T-helper 2 cell treated with Interferon-gamma antibody and Interleukin-4, amounts not matched to agents 5 μg/mL and 100 μg/mL, for 36 hours (primary cell): ENCODE measurements around the gene JAML.

Experiments
- DNase-seq: peaks from one replicate; pipeline ENCODE4 v3.0.0; 2021; ENCODE audit warnings: low spot score
- H3K27ac Mint-ChIP-seq: one replicate; pipeline ENCODE4 v1.8.0; 2021; ENCODE audit warnings: mild to moderate bottlenecking, mixed read lengths
- H3K27me3 Mint-ChIP-seq: one replicate; pipeline ENCODE4 v1.8.0; 2021; ENCODE audit warnings: low read depth, mixed read lengths
- H3K36me3 Mint-ChIP-seq: one replicate; pipeline ENCODE4 v1.8.0; 2021; ENCODE audit warnings: low read depth, mixed read lengths
- H3K4me1 Mint-ChIP-seq: one replicate; pipeline ENCODE4 v1.8.0; 2021; ENCODE audit warnings: low read depth, mixed read lengths
- H3K4me3 Mint-ChIP-seq: one replicate; pipeline ENCODE4 v1.8.0; 2022; ENCODE audit warnings: mild to moderate bottlenecking, moderate library complexity, mixed read lengths
- H3K9me3 Mint-ChIP-seq: one replicate; pipeline ENCODE4 v1.8.0; 2021; ENCODE audit warnings: mixed read lengths

The JAML gene

DNA sequence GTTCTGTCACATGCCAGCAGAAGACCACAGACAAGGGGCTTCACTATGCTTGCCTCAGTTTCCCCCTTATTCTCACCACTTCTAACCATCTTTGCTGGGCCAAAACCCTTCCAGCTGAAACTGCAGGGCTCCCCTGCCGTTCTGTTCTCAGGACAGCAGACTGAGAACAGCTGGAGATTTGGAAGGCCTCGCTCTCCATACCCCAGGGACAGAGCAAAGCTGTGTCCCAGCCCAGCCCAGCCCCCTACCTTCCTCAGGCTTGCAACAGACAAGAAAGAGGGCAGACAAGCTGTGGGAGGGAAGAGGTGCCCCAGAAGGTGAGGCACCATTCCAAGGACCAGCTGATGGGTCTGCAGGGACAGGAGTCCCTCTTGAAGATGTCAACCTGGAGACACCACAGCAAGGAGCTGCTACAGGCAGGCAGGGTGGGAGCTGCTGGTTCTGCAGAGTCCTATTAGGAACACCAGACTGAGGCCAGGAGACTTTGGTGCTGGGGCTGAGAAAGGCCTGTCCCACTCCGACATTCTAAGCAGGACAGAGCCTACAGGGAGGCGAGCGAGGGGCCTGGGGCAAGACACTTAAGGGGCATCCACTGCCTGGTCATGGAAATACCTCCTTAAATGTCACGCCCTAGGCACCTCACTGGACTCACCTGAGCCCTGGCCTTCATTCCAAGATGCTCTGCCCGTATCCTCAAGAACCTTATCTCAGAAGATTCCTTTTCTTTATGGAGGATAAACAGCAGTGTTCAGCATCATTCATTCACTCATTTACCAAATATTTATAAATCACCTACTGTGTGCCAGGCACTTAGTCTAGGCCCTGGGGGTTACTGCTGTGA, 55.3 kb downstream of the JAML start:
- H3K9me3 Mint-ChIP-seq, result no peaks in the 10 kb centered on the region
- H3K27me3 Mint-ChIP-seq, result peaks cover 6% of the 10 kb centered on the region
- peaks cover 2% of the 10 kb centered on the region for H3K4me1 Mint-ChIP-seq
- H3K27ac Mint-ChIP-seq, result no peak overlapping the region
- DNase-seq, result no peak
- H3K36me3 Mint-ChIP-seq, result no peaks in the 10 kb centered on the region
- no peak overlapping the region for H3K4me3 Mint-ChIP-seq

DNA sequence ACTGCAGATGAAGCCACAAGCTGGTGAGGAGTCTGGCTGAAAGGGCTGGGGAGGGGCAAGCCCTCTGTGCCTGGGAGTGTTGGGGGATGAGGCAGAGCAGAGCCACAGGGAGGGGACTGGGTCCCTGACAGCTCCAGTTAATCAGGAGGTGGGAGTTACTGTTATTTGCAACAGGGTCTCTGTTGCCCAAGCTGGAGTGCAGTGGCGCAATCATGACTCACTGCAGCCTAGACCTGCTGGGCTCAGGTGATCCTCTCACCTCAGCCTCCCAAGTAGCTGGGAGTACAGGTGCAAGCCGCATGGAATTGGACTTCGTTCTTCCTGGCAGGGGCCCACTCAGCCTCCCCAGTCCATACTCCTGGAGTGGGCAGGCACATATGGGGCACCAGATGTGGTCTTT, 56.1 kb downstream of the JAML start:
- H3K9me3 Mint-ChIP-seq, result no peaks in the 10 kb centered on the region
- no peak overlapping the region for H3K4me3 Mint-ChIP-seq
- no peak for DNase-seq
- H3K27ac Mint-ChIP-seq, result no peak overlapping the region
- peaks cover 2% of the 10 kb centered on the region for H3K4me1 Mint-ChIP-seq
- H3K27me3 Mint-ChIP-seq, result peaks cover 8% of the 10 kb centered on the region
- no peaks in the 10 kb centered on the region for H3K36me3 Mint-ChIP-seq

DNA sequence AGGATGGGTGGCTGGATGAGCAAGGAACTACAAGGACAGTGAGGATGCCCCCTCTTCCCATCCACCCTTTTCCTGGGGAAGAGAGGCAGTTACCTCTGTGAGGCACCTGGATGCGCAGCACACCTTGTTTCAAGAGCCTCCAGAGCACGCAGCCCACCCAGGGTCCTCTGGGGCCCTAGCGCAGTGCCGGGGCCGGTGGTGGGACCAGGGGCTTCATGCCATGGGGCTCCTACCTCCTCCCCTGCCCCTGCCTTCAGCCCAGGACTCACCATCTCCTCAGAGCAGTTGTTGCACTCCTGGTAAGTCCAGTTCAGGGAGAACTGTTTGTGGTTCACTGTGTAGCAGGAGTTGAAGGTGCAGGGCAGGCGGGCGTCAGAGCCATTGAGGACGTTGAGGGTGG, 56.5 kb downstream of the JAML start:
- DNase-seq, result no peak
- Mint-ChIP-seq H3K9me3 (no peaks in the 10 kb centered on the region), H3K36me3 (no peaks in the 10 kb centered on the region), H3K27me3 (peaks cover 11% of the 10 kb centered on the region), H3K27ac (no peak overlapping the region), H3K4me3 (no peak overlapping the region), H3K4me1 (peaks cover 2% of the 10 kb centered on the region)

DNA sequence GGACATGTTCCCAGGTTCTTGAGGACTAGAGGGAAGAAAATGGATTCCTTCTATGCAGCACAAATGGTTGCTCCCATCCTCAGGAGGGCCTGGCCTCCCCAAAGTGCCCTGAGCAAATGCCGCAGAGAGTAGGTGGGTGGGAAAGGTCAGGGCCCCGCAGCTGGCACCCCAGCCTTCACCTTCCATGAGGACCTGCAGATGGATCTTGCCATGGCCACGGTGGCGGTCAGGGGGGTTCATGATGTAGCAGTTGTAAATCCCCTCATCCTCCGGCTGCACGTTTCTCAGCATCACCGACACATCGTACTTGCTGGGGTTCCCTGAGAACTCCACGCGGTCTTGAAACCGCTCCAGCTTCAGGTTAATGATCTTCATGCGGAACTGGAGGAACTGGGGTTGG, 56.9 kb downstream of the JAML start:
- no peak overlapping the region for H3K27ac Mint-ChIP-seq
- no peak for DNase-seq
- H3K9me3 Mint-ChIP-seq, result no peaks in the 10 kb centered on the region
- peaks cover 14% of the 10 kb centered on the region for H3K27me3 Mint-ChIP-seq
- no peak overlapping the region for H3K4me3 Mint-ChIP-seq
- peaks cover 2% of the 10 kb centered on the region for H3K4me1 Mint-ChIP-seq
- H3K36me3 Mint-ChIP-seq, result no peaks in the 10 kb centered on the region

DNA sequence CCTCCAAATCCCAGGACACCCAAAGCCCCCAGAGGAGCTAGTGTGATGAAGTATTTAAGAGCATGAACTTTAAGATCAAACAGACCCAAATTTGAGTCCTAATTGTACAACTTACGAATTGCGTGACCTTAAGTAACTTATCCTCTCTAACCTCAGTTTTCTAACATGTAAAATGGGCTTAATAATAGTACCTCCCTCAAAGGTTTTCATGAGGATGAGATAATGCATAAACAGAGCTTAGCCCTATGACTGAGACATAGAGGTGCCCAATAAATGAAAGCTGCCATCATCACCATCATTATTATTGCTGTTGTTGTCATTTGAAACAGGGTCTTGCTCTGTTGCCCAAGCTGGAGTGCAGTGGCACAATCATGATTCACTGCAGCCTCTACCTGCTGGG, 57.6 kb downstream of the JAML start:
- no peaks in the 10 kb centered on the region for H3K9me3 Mint-ChIP-seq
- no peaks in the 10 kb centered on the region for H3K36me3 Mint-ChIP-seq
- no peak for DNase-seq
- peaks cover 2% of the 10 kb centered on the region for H3K4me1 Mint-ChIP-seq
- H3K27ac Mint-ChIP-seq, result no peak overlapping the region
- H3K27me3 Mint-ChIP-seq, result peaks cover 19% of the 10 kb centered on the region
- H3K4me3 Mint-ChIP-seq, result no peak overlapping the region

DNA sequence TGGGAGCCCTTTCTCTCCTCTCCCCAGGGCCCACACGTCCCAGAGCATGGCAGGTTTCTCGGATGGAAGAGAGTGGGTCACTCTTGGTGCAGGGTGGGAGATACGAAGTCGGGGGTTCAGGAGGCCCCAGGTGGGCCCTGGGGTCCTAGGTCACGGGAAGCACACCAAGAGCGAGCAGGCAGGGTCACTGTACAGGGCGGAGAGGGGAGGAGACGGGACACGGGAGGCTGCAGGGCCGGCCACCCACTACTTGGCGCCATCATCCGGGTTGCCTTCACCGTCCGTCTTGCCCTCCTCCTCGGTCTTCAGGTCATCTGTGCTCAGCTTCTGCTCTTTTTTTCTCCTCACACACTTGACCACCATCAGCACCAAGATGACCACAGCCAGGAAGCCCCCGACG, 58.2 kb downstream of the JAML start:
- Mint-ChIP-seq H3K27ac (no peak overlapping the region), H3K4me3 (no peak overlapping the region), H3K36me3 (no peaks in the 10 kb centered on the region), H3K4me1 (peaks cover under 1% of the 10 kb centered on the region), H3K9me3 (no peaks in the 10 kb centered on the region), H3K27me3 (peaks cover 19% of the 10 kb centered on the region)
- no peak for DNase-seq

DNA sequence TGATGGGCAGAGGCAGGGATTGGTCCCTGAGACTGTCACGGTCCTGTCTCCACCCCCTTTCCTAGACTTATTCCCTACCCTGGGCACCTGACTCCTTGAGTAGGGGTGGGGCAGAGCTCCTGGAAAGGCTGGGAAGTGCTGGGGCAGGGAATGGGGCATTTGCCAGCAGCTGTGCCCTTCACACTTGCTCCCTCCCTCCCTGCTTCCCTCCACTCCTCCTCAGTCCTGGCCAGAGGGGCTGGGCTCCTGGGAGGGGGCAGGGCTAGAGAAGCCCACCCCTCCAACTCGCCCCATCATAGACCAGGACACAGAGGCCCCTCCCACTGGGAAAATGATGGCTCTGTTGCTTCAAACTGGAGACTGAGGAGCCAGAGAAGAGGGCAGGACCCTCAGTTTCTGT, 59.9 kb downstream of the JAML start:
- Mint-ChIP-seq H3K4me1 (no peaks in the 10 kb centered on the region), H3K27me3 (peaks cover 22% of the 10 kb centered on the region), H3K9me3 (no peaks in the 10 kb centered on the region), H3K36me3 (no peaks in the 10 kb centered on the region), H3K4me3 (no peak overlapping the region), H3K27ac (no peak overlapping the region)
- DNase-seq, result no peak

DNA sequence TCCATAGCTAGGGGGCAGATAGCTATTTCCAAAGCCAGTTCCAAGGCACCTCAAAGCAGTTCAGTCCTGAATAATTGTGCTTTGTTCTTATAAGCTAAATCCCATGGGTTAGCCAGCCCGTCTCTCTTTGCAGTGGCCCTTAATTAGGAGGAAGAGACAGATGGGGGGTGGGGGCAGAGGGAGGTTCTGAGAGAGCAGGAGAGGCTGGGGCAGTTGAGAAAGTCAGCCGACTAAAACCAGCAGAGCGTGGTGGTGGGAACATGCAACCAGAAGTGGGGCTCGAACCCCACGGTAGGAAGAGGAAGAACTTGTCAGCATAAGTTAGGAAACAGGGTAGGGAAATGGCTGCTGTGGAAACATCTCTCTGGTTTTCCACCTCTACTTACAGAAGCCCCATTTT, 61.3 kb downstream of the JAML start:
- DNase-seq, result no peak
- H3K36me3 Mint-ChIP-seq, result no peaks in the 10 kb centered on the region
- no peak overlapping the region for H3K27ac Mint-ChIP-seq
- H3K9me3 Mint-ChIP-seq, result no peaks in the 10 kb centered on the region
- no peaks in the 10 kb centered on the region for H3K4me1 Mint-ChIP-seq
- H3K4me3 Mint-ChIP-seq, result no peak overlapping the region
- peaks cover 30% of the 10 kb centered on the region for H3K27me3 Mint-ChIP-seq

DNA sequence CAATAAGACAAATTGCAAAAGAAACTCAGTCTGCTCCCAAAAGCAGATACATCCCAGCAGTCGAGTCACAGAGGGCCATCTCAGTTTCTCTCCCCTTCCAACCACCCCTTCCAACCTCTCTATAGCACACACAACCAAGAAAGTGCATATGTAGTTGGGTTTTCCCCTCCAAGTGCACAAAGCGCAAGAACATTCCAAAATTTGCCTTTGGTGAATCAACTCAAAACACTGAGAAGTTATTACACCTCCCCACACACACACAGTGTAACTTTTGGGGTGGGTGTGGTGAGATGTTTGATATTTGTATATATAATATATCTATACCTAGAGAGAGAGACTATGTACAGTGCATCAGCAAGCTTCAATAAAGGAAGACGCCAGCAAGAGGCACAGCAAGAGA, 62.0 kb downstream of the JAML start:
- Mint-ChIP-seq H3K4me1 (no peaks in the 10 kb centered on the region), H3K27me3 (peaks cover 35% of the 10 kb centered on the region), H3K27ac (no peak overlapping the region), H3K36me3 (no peaks in the 10 kb centered on the region), H3K9me3 (no peaks in the 10 kb centered on the region), H3K4me3 (no peak overlapping the region)
- no peak for DNase-seq

DNA sequence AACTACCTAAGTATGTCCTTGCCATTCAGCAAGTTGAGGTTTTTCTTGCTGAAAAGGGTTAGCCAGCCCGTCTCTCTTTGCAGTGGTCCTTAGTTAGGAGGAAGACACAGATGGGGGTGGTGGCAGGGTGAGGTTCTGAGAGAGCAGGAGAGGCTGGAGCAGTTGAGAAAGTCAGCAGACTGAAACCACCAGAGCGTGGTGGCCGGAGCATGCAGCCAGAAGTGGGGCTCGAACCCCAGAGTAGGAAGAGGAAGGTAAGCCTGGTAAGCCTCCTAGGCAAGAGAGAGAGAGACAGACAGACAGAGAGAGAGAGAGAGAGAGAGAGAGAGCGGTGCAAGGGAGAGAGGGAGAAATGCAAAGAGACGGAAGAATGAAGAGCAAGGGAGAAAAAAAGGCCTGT, 63.0 kb downstream of the JAML start:
- H3K27ac Mint-ChIP-seq, result no peak overlapping the region
- H3K36me3 Mint-ChIP-seq, result no peaks in the 10 kb centered on the region
- H3K4me1 Mint-ChIP-seq, result peaks cover 2% of the 10 kb centered on the region
- no peaks in the 10 kb centered on the region for H3K9me3 Mint-ChIP-seq
- H3K4me3 Mint-ChIP-seq, result no peak overlapping the region
- no peak for DNase-seq
- peaks cover 45% of the 10 kb centered on the region for H3K27me3 Mint-ChIP-seq

DNA sequence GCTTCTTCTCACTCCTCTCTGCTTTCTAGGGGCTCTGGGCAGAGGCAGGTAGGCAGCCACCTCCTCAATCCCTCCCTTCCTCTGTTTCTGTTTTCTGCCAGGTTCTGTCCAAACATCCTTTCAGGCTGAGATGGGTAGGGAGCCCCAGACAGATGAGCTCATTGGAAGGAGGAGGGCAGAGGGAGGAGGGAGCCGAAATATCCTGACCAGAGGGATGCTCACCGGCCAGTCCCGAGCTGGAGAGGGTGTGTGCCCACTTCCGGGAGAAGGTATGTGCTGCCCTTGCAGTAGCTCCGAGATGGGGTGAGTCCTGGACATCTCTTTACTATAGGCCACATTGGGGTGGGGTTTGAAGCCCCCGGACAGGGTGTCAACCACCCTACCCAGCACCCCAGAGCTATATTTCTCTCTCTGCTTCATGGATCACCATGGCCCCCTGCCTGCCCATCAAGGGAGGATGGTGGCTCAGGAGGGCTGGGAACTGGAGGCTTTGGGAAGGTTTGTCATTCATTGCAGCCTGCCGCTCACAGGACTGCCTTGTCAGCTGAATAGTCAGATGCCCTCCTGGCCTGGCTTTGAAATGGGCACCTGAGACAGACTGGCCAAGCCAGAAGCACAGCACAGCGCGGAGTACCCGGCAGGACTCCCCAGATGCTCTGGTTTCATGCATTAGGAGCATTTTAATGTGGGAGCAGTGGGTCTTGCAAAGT, 67.5 kb downstream of the JAML start:
- H3K36me3 Mint-ChIP-seq, result no peaks in the 10 kb centered on the region
- H3K4me3 Mint-ChIP-seq, result no peak overlapping the region
- H3K9me3 Mint-ChIP-seq, result no peaks in the 10 kb centered on the region
- H3K27ac Mint-ChIP-seq, result no peak overlapping the region
- DNase-seq, result no peak
- H3K27me3 Mint-ChIP-seq, result peaks cover 68% of the 10 kb centered on the region
- peaks cover 10% of the 10 kb centered on the region for H3K4me1 Mint-ChIP-seq

DNA sequence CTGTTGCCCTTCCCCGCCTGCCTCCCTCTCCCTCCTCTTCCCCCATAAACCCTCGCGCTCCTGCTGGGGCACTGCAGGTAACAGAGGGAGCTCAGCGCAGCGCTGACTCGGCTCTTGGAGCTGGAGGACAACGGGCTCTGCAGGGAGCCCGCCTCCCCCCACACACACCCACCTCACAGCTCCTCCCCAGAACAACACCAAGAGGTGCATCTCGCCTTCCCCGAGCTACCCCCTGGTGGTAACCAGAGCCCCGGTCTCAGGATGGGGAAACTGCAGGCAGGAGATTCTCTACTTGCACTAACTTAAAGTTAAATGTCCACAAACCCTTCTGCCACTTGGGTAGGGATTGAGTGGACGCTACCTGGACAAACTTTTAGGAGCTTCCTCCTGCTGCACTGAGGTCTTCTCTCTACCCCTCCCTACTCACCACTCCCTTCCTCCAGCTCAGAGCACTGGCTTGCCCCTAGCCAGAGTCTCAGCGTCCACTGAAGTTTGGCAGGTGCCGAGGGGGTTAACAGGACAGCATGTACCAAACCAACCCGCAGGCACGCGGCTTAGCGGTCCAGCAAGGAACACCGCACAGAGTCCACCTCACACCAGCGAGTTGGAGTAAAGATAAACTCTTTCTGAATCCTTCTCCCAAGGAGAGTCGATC, 68.2 kb downstream of the JAML start:
- Mint-ChIP-seq H3K4me3 (no peak overlapping the region), H3K4me1 (peaks cover 10% of the 10 kb centered on the region), H3K27ac (no peak overlapping the region), H3K9me3 (no peaks in the 10 kb centered on the region), H3K27me3 (peaks cover 74% of the 10 kb centered on the region), H3K36me3 (no peaks in the 10 kb centered on the region)
- no peak for DNase-seq

DNA sequence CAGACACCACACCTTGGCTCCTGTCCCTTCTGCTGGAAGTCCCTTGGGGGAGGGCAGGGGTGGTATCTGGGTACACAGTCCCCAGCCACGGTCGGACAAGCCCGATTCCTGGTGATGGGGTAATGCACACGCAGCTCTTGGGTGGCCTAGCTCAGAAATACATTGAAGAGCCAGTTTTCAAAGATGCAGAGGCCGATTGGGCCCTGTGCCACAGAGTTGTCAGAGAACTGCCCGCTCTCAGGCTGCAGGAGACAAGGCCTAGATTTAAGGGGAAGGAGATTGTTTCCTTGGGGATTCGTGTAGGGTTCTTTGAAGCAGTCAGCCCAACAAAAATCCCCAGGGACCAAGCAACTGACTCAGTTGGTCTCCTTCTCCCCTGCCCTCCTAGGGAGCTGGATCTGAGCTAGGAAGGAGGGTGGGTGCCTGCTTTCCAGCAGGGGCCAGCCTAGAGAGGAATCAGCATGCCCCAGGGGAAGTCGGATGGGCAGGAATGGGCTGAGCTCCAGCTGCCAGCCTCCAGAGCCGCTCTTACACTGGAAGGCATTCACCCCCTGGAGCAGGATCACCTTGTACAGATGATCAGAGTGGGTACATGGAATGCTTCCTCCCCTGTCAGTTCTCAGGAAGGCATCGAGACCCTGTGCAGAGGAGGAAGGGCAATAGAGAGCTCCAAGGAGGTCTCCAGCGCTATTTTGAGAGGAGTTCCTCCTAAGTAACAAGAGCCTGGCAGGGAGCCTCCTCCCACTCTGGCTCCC, 68.9 kb downstream of the JAML start:
- Mint-ChIP-seq H3K9me3 (no peaks in the 10 kb centered on the region), H3K4me1 (peaks cover 10% of the 10 kb centered on the region), H3K27me3 (peaks cover 78% of the 10 kb centered on the region), H3K36me3 (no peaks in the 10 kb centered on the region), H3K4me3 (no peak overlapping the region), H3K27ac (no peak overlapping the region)
- DNase-seq, result no peak

DNA sequence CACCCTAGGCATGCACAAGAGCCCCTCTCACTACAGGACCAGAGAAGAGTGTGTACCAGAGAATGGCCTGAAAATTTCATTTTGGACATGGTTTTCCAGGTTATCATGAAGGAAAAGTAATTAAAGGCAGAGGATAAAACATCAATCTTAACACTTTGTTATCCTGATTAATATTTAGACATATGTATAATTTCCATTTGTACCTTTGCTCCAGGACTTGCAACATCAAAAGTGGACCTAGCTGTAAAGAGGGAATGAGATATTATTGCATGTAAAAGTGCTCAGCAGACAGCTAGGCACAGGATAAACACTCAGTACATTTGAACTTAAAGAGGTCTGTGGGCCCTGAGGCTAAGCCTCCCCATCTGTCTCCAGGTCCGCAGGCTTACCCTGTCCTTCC, 70.2 kb downstream of the JAML start:
- Mint-ChIP-seq H3K4me1 (peaks cover 10% of the 10 kb centered on the region), H3K27me3 (peaks cover 89% of the 10 kb centered on the region), H3K36me3 (no peaks in the 10 kb centered on the region), H3K9me3 (no peaks in the 10 kb centered on the region), H3K4me3 (no peak overlapping the region), H3K27ac (no peak overlapping the region)
- DNase-seq, result no peak
